Endothelial cell of umbilical vein (primary cell): ENCODE data around the gene FAM72C. TPM values are rescaled to one million over a fixed set of nuclear protein-coding genes. Genes with fewer than 3 reads are reported as not detected.
"Not testable (repeated sequence)": the region's sequence is repeated elsewhere in the genome, so short reads cannot be mapped to it uniquely, and the experiment has no call there.

Experiments used
- BruUV-seq: library from RNA; stranded (reverse); fragments of 400-500 nt; replicated peaks from 2 replicates; lab custom pipeline; 2021; lab: Mats Ljungman, UMichigan
- CTCF ChIA-PET: fragments of 300-600, 350-600 bp; sonication (Branson Sonifier 250); formaldehyde crosslinking; loops from one replicate; lab custom pipeline; 2021; ENCODE audit warnings: antibody characterized with exemption, inconsistent platforms; lab: Charles Lee
- POLR2A ChIA-PET: fragments of 300-600, 350-600 bp; sonication (Branson Sonifier 250); formaldehyde crosslinking; loops from one replicate; lab custom pipeline; 2021; ENCODE audit warnings: antibody characterized with exemption, inconsistent platforms; lab: Charles Lee
- DNase-seq: peaks from one replicate; pipeline ENCODE4 v3.0.0-alpha.2; 2011; ENCODE audit warnings: low read depth, low spot score
- FAIRE-seq: peaks from 2 replicates; lab custom pipeline; 2011; peaks lifted over from hg19 to GRCh38; lab: Jason Lieb, UNC
- H2AFZ ChIP-seq: 2 replicates; pipeline ENCODE4 v1.6.0; 2012; ENCODE audit warnings: low read depth, low read length, control low read depth, inconsistent platforms
- H3K27ac ChIP-seq: 2 replicates; pipeline ENCODE4 v1.5.1; 2011; ENCODE audit warnings: low read depth, mild to moderate bottlenecking, control low read depth, low read length, moderate library complexity; ENCODE audit not compliant: insufficient read depth
- H3K27me3 ChIP-seq, 2 experiments: 2 replicates each; pipeline versions ENCODE4 v1.6.0 to v1.6.1; 2011; ENCODE audit warnings: low read length in 2 of 2, mixed read lengths in 1 of 2; ENCODE audit not compliant: control insufficient read depth in 2 of 2, insufficient read depth in 2 of 2
- H3K36me3 ChIP-seq, 2 experiments: 2 replicates in 1 of 2; 3 replicates in 1 of 2; pipeline ENCODE4 v1.5.1; 2011; ENCODE audit warnings: low read length in 2 of 2, mild to moderate bottlenecking in 1 of 2, moderate library complexity in 1 of 2; ENCODE audit not compliant: control insufficient read depth in 2 of 2, insufficient read depth in 2 of 2; ENCODE audit errors: extremely low read depth in 1 of 2
- H3K4me1 ChIP-seq: 3 replicates; pipeline ENCODE4 v1.5.1; 2011; ENCODE audit warnings: mild to moderate bottlenecking, low read length; ENCODE audit not compliant: control insufficient read depth, insufficient read depth; ENCODE audit errors: extremely low read depth
- H3K4me2 ChIP-seq: 2 replicates; pipeline ENCODE4 v1.6.1; 2011; ENCODE audit warnings: low read length, control low read depth, mixed read lengths; ENCODE audit not compliant: insufficient read depth
- H3K4me3 ChIP-seq, 3 experiments: fragments of 200-600 bp in 1 of 3; sonication (generic), shearing (Covaris generic) in 1 of 3; replicated peaks in 1 of 3; 2 replicates each; pipeline ENCODE4 v1.5.1; 2011 to 2016; ENCODE audit warnings: control low read depth in 3 of 3, low read length in 3 of 3, mild to moderate bottlenecking in 2 of 3, inconsistent platforms in 1 of 3, low read depth in 1 of 3, moderate library complexity in 1 of 3; ENCODE audit not compliant: insufficient read depth in 1 of 3
- H3K79me2 ChIP-seq: 2 replicates; pipeline ENCODE4 v1.6.0; 2012; ENCODE audit warnings: low read length, inconsistent platforms; ENCODE audit not compliant: control insufficient read depth, insufficient read depth
- H3K9ac ChIP-seq: replicated peaks from 2 replicates; pipeline ENCODE3; 2011; ENCODE audit warnings: low read length, control low read depth; ENCODE audit not compliant: insufficient read depth; ENCODE audit errors: extremely low read depth
- H3K9me1 ChIP-seq: replicated peaks from 3 replicates; pipeline ENCODE4 v1.6.0; 2011; ENCODE audit warnings: mild to moderate bottlenecking, low read length; ENCODE audit not compliant: control insufficient read depth, insufficient read depth; ENCODE audit errors: extremely low read depth
- H3K9me3 ChIP-seq: replicated peaks from 2 replicates; pipeline ENCODE4 v1.5.1; 2012; ENCODE audit warnings: low read length, inconsistent platforms; ENCODE audit not compliant: control insufficient read depth, insufficient read depth
- H4K20me1 ChIP-seq: replicated peaks from 2 replicates; pipeline ENCODE3; 2011; ENCODE audit warnings: mild to moderate bottlenecking, low read length; ENCODE audit not compliant: control insufficient read depth, insufficient read depth; ENCODE audit errors: extremely low read depth
- dilution Hi-C: fragments of 300-500 bp; cut with MboI; formaldehyde crosslinking; loops from one replicate; pipeline ENCODE4 v1.15.0; 2019; ENCODE audit warnings: low sequenced_read_pairs; ENCODE audit not compliant: extremely low pct_ligation_motif_present
- intact Hi-C: fragments of 100-400 bp; cut with micrococcal nuclease; formaldehyde crosslinking; loops from one replicate; pipeline ENCODE4 v1.10.0; 2022
- polyA plus RNA-seq, 4 experiments: library from polyadenylated mRNA; depleted of rRNA in 3 of 4; stranded (reverse) in 3 of 4; unstranded in 1 of 4; fragments of >200 nt; gene quantifications; 2 replicates each; pipeline versions ENCODE4 v1.2.1 to v1.2.3, GENCODE V29; 2011 to 2012; ENCODE audit warnings: missing spikeins in 1 of 4
- total RNA-seq: library from RNA; stranded (reverse); gene quantifications from 2 replicates; pipeline ENCODE4 v1.2.3, GENCODE V29; 2021

FAM72C gene
- total and polyA plus RNA-seq, 2 donors (not counting 3 experiments of a cell fraction or from before 2014, with no cell fraction given) = 0.70 to 3.6 TPM

- DNase-seq, CTCF ChIA-PET, H3K9me3 ChIP-seq, H2AFZ ChIP-seq, intact Hi-C loops, H3K27me3 ChIP-seq, H3K4me1 ChIP-seq, FAIRE-seq, BruUV-seq, H4K20me1 ChIP-seq, H3K36me3 ChIP-seq, H3K27ac ChIP-seq, H3K79me2 ChIP-seq, POLR2A ChIA-PET, H3K4me2 ChIP-seq, H3K9me1 ChIP-seq, H3K4me3 ChIP-seq, dilution Hi-C loops, H3K9ac ChIP-seq: not testable (repeated sequence)
Measured at GRCh38 chr1:143984721-143985473, 13.1 kb upstream of the FAM72C start.

DNA sequence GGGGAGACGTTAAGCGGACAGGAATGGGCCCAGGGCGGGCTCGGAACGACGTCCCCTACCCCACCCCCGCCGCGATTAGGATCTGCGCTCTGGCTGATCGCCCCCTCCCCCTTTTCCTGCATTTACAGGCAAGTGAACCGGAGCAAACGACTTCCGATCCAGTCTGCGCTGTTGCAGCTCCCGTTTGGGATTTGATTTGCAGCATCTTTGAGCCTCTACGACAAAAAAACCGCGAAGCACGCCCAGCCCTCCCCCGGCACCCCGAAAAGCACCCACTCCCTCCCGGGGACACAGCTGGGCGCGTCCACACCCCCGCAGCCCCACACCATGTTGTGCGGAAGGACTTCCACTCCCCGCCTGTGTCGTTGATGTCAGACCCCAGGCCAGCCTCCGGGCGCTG is 2.6 kb upstream of the FAM72C start:
- H3K27ac ChIP-seq, H3K9me3 ChIP-seq, H3K4me2 ChIP-seq, intact Hi-C loops, H3K9ac ChIP-seq, H3K4me1 ChIP-seq, CTCF ChIA-PET, dilution Hi-C loops, BruUV-seq, H3K9me1 ChIP-seq, POLR2A ChIA-PET, FAIRE-seq, H3K27me3 ChIP-seq, H2AFZ ChIP-seq, H3K36me3 ChIP-seq, H4K20me1 ChIP-seq, H3K79me2 ChIP-seq: not testable (repeated sequence)
- H3K4me3 ChIP-seq = peak overlapping the region in 1 of 3 experiments; percentile 14
- peak; percentile 4 for DNase-seq

- CTCF ChIA-PET, H2AFZ ChIP-seq, H3K4me2 ChIP-seq, POLR2A ChIA-PET, H3K36me3 ChIP-seq, H3K9me1 ChIP-seq, H3K79me2 ChIP-seq, H3K4me1 ChIP-seq, DNase-seq, intact Hi-C loops, BruUV-seq, H3K27me3 ChIP-seq, FAIRE-seq, H3K9me3 ChIP-seq, H3K27ac ChIP-seq, H4K20me1 ChIP-seq, dilution Hi-C loops, H3K9ac ChIP-seq: not testable (repeated sequence)
- H3K4me3 ChIP-seq = peak overlapping the region in 1 of 3 experiments; percentile 29
Measured at GRCh38 chr1:143973876-143974414, 2.2 kb upstream of the FAM72C start.

GRCh38 chr1:143972753-143973326 is 1.1 kb upstream of the FAM72C start:
- H3K9me1 ChIP-seq, dilution Hi-C loops, H3K9ac ChIP-seq, H3K4me2 ChIP-seq, H3K79me2 ChIP-seq, H3K27me3 ChIP-seq, H4K20me1 ChIP-seq, FAIRE-seq, H3K36me3 ChIP-seq, H2AFZ ChIP-seq, DNase-seq, H3K27ac ChIP-seq, CTCF ChIA-PET, H3K9me3 ChIP-seq, POLR2A ChIA-PET, intact Hi-C loops, H3K4me3 ChIP-seq, H3K4me1 ChIP-seq: not testable (repeated sequence)
- TSS peak; percentile 74 for BruUV-seq
